H1 (cell line): ENCODE measurements around the gene DNAI1. TPM values are rescaled to one million over a fixed set of nuclear protein-coding genes. Genes with fewer than 3 reads are reported as not detected.

Experiments used
- CTCF ChIA-PET: fragments of 300-600 bp; sonication (Branson Sonifier 250); formaldehyde crosslinking; loops from one replicate; lab custom pipeline; 2021; ENCODE audit not compliant: partially characterized antibody; lab: Charles Lee
- POLR2A ChIA-PET: fragments of 300-600 bp; sonication (Branson Sonifier 250); formaldehyde crosslinking; loops from one replicate; lab custom pipeline; 2021; ENCODE audit warnings: inconsistent platforms; ENCODE audit not compliant: partially characterized antibody; lab: Charles Lee
- DNase-seq, 2 experiments: peaks; one replicate each; pipeline versions ENCODE4 v3.0.0 to v3.0.0-alpha.2; 2010 to 2022; ENCODE audit warnings: low spot score in 2 of 2, low read depth in 1 of 2, mixed read lengths in 1 of 2
- FAIRE-seq: peaks from 2 replicates; lab custom pipeline; 2011; peaks lifted over from hg19 to GRCh38; lab: Jason Lieb, UNC
- H2AFZ ChIP-seq: 2 replicates; pipeline ENCODE4 v1.8.1; 2012; ENCODE audit warnings: low read length, inconsistent platforms
- H2AK5ac ChIP-seq: 2 replicates; pipeline ENCODE4 v1.6.1; 2013; ENCODE audit warnings: low read depth, low read length
- H2BK120ac ChIP-seq: replicated peaks from 2 replicates; pipeline ENCODE3; 2013; ENCODE audit warnings: low read depth, low read length, inconsistent platforms
- H2BK12ac ChIP-seq: 2 replicates; pipeline ENCODE4 v1.6.1; 2013; ENCODE audit warnings: low read depth, low read length
- H2BK15ac ChIP-seq: 2 replicates; pipeline ENCODE4 v1.6.1; 2013; ENCODE audit warnings: low read length
- H2BK20ac ChIP-seq: 2 replicates; pipeline ENCODE4 v1.6.1; 2013; ENCODE audit warnings: low read length
- H2BK5ac ChIP-seq: 2 replicates; pipeline ENCODE4 v1.6.1; 2013; ENCODE audit warnings: low read depth, low read length
- H3K14ac ChIP-seq: 2 replicates; pipeline ENCODE4 v1.6.1; 2013; ENCODE audit warnings: inconsistent platforms; ENCODE audit not compliant: insufficient read length
- H3K18ac ChIP-seq: 2 replicates; pipeline ENCODE4 v1.6.1; 2013; ENCODE audit warnings: low read length; ENCODE audit errors: extremely low read depth
- H3K23ac ChIP-seq: 2 replicates; pipeline ENCODE4 v1.6.1; 2013; ENCODE audit warnings: inconsistent platforms; ENCODE audit not compliant: insufficient read length
- H3K23me2 ChIP-seq: 2 replicates; pipeline ENCODE4 v1.6.1; 2013; ENCODE audit warnings: low read depth, low read length
- H3K27ac ChIP-seq: 2 replicates; pipeline ENCODE4 v1.6.1; 2011; ENCODE audit warnings: low read depth, low read length, inconsistent platforms
- H3K27me3 ChIP-seq, 4 experiments: replicated peaks in 1 of 4; 1 replicate in 1 of 4; 2 replicates in 3 of 4; pipeline versions ENCODE4 v1.6.1 to v1.8.1; 2011 to 2013; ENCODE audit warnings: low read length in 3 of 4, mild to moderate bottlenecking in 3 of 4, inconsistent platforms in 2 of 4, mixed read lengths in 2 of 4, moderate library complexity in 1 of 4; ENCODE audit not compliant: control insufficient read depth in 3 of 4, insufficient read depth in 3 of 4; ENCODE audit errors: extremely low read depth in 1 of 4
- H3K36me3 ChIP-seq, 4 experiments: 2 replicates each; pipeline versions ENCODE4 v1.6.1 to v1.8.1; 2011 to 2013; ENCODE audit warnings: mild to moderate bottlenecking in 4 of 4, low read length in 3 of 4, moderate library complexity in 2 of 4, control low read depth in 1 of 4, inconsistent platforms in 1 of 4; ENCODE audit not compliant: insufficient read depth in 4 of 4, control insufficient read depth in 2 of 4
- H3K4ac ChIP-seq: replicated peaks from 2 replicates; pipeline ENCODE3; 2013; ENCODE audit warnings: low read length, low read depth, mixed read lengths, inconsistent platforms; ENCODE audit not compliant: insufficient read length
- H3K4me1 ChIP-seq, 4 experiments: replicated peaks in 1 of 4; 1 replicate in 1 of 4; 2 replicates in 3 of 4; pipeline versions ENCODE4 v1.6.1 to v1.8.1; 2011 to 2013; ENCODE audit warnings: low read length in 3 of 4, inconsistent platforms in 2 of 4, mixed read lengths in 1 of 4; ENCODE audit not compliant: insufficient read depth in 4 of 4, control insufficient read depth in 3 of 4
- H3K4me2 ChIP-seq, 2 experiments: 2 replicates each; pipeline versions ENCODE4 v1.6.1 to v1.8.1; 2011 to 2013; ENCODE audit warnings: low read depth in 2 of 2, low read length in 2 of 2, control low read depth in 1 of 2, inconsistent platforms in 1 of 2, mild to moderate bottlenecking in 1 of 2; ENCODE audit not compliant: insufficient read depth in 1 of 2
- H3K4me3 ChIP-seq, 4 experiments: fragments of 200-600, 300-600 bp in 1 of 4; sonication (generic), shearing (Covaris generic), sonication (Bioruptor Twin) in 1 of 4; 2 replicates each; pipeline versions ENCODE4 v1.5.1 to v1.8.1; 2011 to 2016; ENCODE audit warnings: low read length in 4 of 4, low read depth in 3 of 4, control low read depth in 2 of 4, inconsistent platforms in 2 of 4, mild to moderate bottlenecking in 2 of 4, mixed read lengths in 1 of 4, moderate library complexity in 1 of 4; ENCODE audit not compliant: insufficient read depth in 2 of 4; ENCODE audit errors: extremely low read depth in 1 of 4
- H3K56ac ChIP-seq: replicated peaks from 2 replicates; pipeline ENCODE3; 2013; ENCODE audit warnings: low read depth, mild to moderate bottlenecking, mixed read lengths, low read length, inconsistent platforms; ENCODE audit not compliant: insufficient read length
- H3K79me1 ChIP-seq: 2 replicates; pipeline ENCODE4 v1.6.1; 2013; ENCODE audit warnings: low read depth, low read length, control low read depth
- H3K79me2 ChIP-seq, 2 experiments: 2 replicates each; pipeline versions ENCODE4 v1.6.1 to v1.8.1; 2012 to 2013; ENCODE audit warnings: low read length in 2 of 2, mild to moderate bottlenecking in 2 of 2, inconsistent platforms in 1 of 2; ENCODE audit not compliant: insufficient read depth in 2 of 2, control insufficient read depth in 1 of 2
- H3K9ac ChIP-seq, 4 experiments: replicated peaks in 1 of 4; 1 replicate in 1 of 4; 2 replicates in 3 of 4; pipeline versions ENCODE4 v1.6.1 to v1.8.1; 2011 to 2013; ENCODE audit warnings: low read depth in 3 of 4, low read length in 3 of 4, control low read depth in 2 of 4, mild to moderate bottlenecking in 2 of 4, moderate library complexity in 2 of 4, inconsistent platforms in 1 of 4; ENCODE audit errors: extremely low read depth in 1 of 4
- H3K9me3 ChIP-seq, 2 experiments: 2 replicates each; pipeline versions ENCODE4 v1.6.1 to v1.8.1; 2012 to 2013; ENCODE audit warnings: mild to moderate bottlenecking in 2 of 2, moderate library complexity in 2 of 2, control low read depth in 1 of 2, inconsistent platforms in 1 of 2, low read depth in 1 of 2, low read length in 1 of 2, mixed read lengths in 1 of 2; ENCODE audit not compliant: insufficient read depth in 2 of 2
- H4K20me1 ChIP-seq, 2 experiments: replicated peaks in 1 of 2; 2 replicates each; pipeline versions ENCODE3 to v1.8.1; 2011 to 2013; ENCODE audit warnings: inconsistent platforms in 2 of 2, low read length in 2 of 2, mild to moderate bottlenecking in 1 of 2; ENCODE audit not compliant: insufficient read depth in 2 of 2, control insufficient read depth in 1 of 2
- H4K5ac ChIP-seq: 2 replicates; pipeline ENCODE4 v1.6.1; 2013; ENCODE audit warnings: low read length, low read depth, mixed read lengths, inconsistent platforms; ENCODE audit not compliant: insufficient read length
- H4K8ac ChIP-seq: 2 replicates; pipeline ENCODE4 v1.8.0; 2013; ENCODE audit warnings: mild to moderate bottlenecking, moderate library complexity, low read length, inconsistent platforms; ENCODE audit not compliant: insufficient read depth; ENCODE audit errors: extremely low read depth
- H4K91ac ChIP-seq: replicated peaks from 2 replicates; pipeline ENCODE3; 2013; ENCODE audit warnings: low read length, mixed read lengths, inconsistent platforms; ENCODE audit not compliant: insufficient read length
- CEBPB ChIP-seq: IDR thresholded peaks from 2 replicates; pipeline ENCODE4 v1.6.1; 2012; ENCODE audit warnings: low read depth, low read length
- CHD2 ChIP-seq: IDR thresholded peaks from 2 replicates; pipeline ENCODE4 v1.6.1; 2012; ENCODE audit warnings: low read length, improper control_type of control experiment
- CREB1 ChIP-seq: IDR thresholded peaks from 2 replicates; pipeline ENCODE4 v1.6.1; 2012; ENCODE audit warnings: inconsistent platforms
- GTF2F1 ChIP-seq: IDR thresholded peaks from 2 replicates; pipeline ENCODE4 v1.6.1; 2012; ENCODE audit warnings: low read depth, low read length, improper control_type of control experiment, borderline replicate concordance
- HDAC2 ChIP-seq, 2 experiments: fragments of 300-600 bp in 1 of 2; sonication (generic) in 1 of 2; IDR thresholded peaks; 2 replicates each; pipeline ENCODE4 v1.6.1; 2011 to 2012; ENCODE audit warnings: low read depth in 2 of 2, low read length in 2 of 2, mild to moderate bottlenecking in 2 of 2, moderate library complexity in 2 of 2, borderline replicate concordance in 1 of 2, inconsistent platforms in 1 of 2
- RFX5 ChIP-seq: IDR thresholded peaks from 2 replicates; pipeline ENCODE4 v1.6.1; 2011; ENCODE audit warnings: low read depth, low read length, improper control_type of control experiment, borderline replicate concordance
- RXRA ChIP-seq: IDR thresholded peaks from 2 replicates; pipeline ENCODE4 v1.6.1; 2011; ENCODE audit warnings: low read depth, mild to moderate bottlenecking, low read length, moderate library complexity; ENCODE audit not compliant: insufficient read depth
- SIN3A ChIP-seq, 2 experiments: IDR thresholded peaks in 1 of 2; conservative IDR thresholded peaks in 1 of 2; 2 replicates each; pipeline ENCODE4 v1.6.1; 2011 to 2012; ENCODE audit warnings: low read length in 2 of 2, improper control_type of control experiment in 1 of 2, low read depth in 1 of 2, mild to moderate bottlenecking in 1 of 2
- SRF ChIP-seq: IDR thresholded peaks from 2 replicates; pipeline ENCODE4 v1.6.1; 2011; ENCODE audit warnings: mild to moderate bottlenecking, low read depth, low read length, moderate library complexity
- TAF7 ChIP-seq: optimal IDR thresholded peaks from 2 replicates; pipeline ENCODE3; 2011; ENCODE audit warnings: low read depth, mild to moderate bottlenecking, inconsistent platforms, low read length, moderate library complexity, borderline replicate concordance
- TBP ChIP-seq: IDR thresholded peaks from 2 replicates; pipeline ENCODE4 v1.6.1; 2011; ENCODE audit warnings: low read depth, low read length, improper control_type of control experiment
- YY1 ChIP-seq: IDR thresholded peaks from 2 replicates; pipeline ENCODE4 v1.6.1; 2011; ENCODE audit warnings: low read depth, mild to moderate bottlenecking, low read length
- WGBS, 2 experiments: shearing (Covaris generic) in 1 of 2; methylation state at CpG; one replicate each; pipeline versions ENCODE4 v1.1.6 to v1.1.7; 2013 to 2015; ENCODE audit warnings: low lambda C conversion rate in 2 of 2, mixed read lengths in 2 of 2, inconsistent platforms in 1 of 2, low coverage in 1 of 2, missing lambda C conversion rate in 1 of 2; ENCODE audit not compliant: insufficient replicate concordance in 2 of 2, insufficient coverage in 1 of 2, insufficient read length in 1 of 2; ENCODE audit errors: extremely low coverage in 1 of 2, missing lambda C conversion rate in 1 of 2; 5-methylcytosine and 5-hydroxymethylcytosine counted together
- polyA plus RNA-seq, 7 experiments: library from polyadenylated mRNA; depleted of rRNA in 3 of 7; stranded (reverse) in 5 of 7; unstranded in 2 of 7; fragments of >200 nt in 5 of 7; fragments of 200-250 nt in 2 of 7; gene quantifications; 1 replicate in 5 of 7; 2 replicates in 1 of 7; 4 replicates in 1 of 7; pipeline versions ENCODE4 v1.2.1 to v1.2.3, GENCODE V29; 2011 to 2013; ENCODE audit warnings: missing spikeins in 2 of 7, mixed read lengths in 2 of 7
- total RNA-seq: library from RNA; stranded (reverse); fragmentation: NEBNext Ultra II Directional; extraction: Animal tissue kit (Norgen Biotek cat#: 25700); gene quantifications from 2 replicates; pipeline ENCODE4 v1.2.1, GENCODE V29; 2021
- TF ChIP-seq, protein P1 (sequence below): IDR thresholded peaks from 2 replicates; pipeline ENCODE4 v1.6.1; 2011; ENCODE audit warnings: low read length, improper control_type of control experiment

Gene DNAI1
- total and polyA plus RNA-seq, 2 of the 8 experiments (the other 6 are each of a cell fraction or from before 2014, with no cell fraction given), result 0.37 to 0.54 TPM

DNA sequence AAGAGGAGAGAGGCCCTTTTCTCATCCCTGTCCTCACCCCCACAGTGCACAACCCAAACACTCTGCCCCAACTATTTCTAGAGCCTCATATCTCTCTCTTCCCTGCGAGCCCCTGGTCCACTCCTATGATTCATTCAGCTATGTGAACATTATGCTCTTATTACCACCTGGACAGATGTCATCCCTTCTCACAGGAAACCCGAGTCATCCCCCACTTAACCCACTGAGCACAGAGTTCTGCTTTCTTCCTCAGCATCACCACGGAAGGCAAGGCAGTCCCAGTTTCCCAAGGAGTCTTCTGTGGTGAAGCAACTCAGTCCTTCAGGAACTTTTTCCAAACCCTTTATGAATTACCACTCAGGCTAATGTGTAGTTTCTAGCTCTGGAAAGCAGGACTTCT lies 1.3 kb downstream of the DNAI1 start:
- Histone ChIP-seq H3K23me2 (peaks cover 17% of the 10 kb centered on the region), H3K9me3 (no peaks in the 10 kb centered on the region), H2AK5ac (no peak overlapping the region), H2BK120ac (no peak overlapping the region), H4K5ac (no peak overlapping the region), H3K14ac (no peak overlapping the region), H3K9ac (no peak overlapping the region), H2BK12ac (no peak overlapping the region), H3K27ac (no peak overlapping the region), H3K56ac (no peak overlapping the region), H3K23ac (no peak overlapping the region), H3K79me1 (no peaks in the 10 kb centered on the region), H2BK5ac (no peak overlapping the region), H3K79me2 (no peaks in the 10 kb centered on the region), H2BK20ac (no peak overlapping the region), H3K4ac (no peak overlapping the region), H4K91ac (no peak overlapping the region), H2AFZ (no peak overlapping the region), H2BK15ac (no peak overlapping the region), H4K20me1 (peaks cover under 1 to 2% of the 10 kb centered on the region in 2 experiments), H4K8ac (no peak overlapping the region), H3K4me2 (no peak overlapping the region; a peak in 1 of 4 replicates), H3K18ac (no peak overlapping the region), H3K36me3 (no peaks in the 10 kb centered on the region), H3K4me1 (peaks cover 0 to 12% (median 6%) of the 10 kb centered on the region in 4 experiments; a peak in 6 of 7 replicates), H3K4me3 (no peak overlapping the region), H3K27me3 (peaks cover 0 to 12% (median 7%) of the 10 kb centered on the region in 4 experiments; a peak in 4 of 7 replicates)
- DNase-seq (no peak), FAIRE-seq (no peak)
- no peak for TF ChIP-seq TAF7
- TF ChIP-seq SRF, result no peak
- TF ChIP-seq, protein P1, sequence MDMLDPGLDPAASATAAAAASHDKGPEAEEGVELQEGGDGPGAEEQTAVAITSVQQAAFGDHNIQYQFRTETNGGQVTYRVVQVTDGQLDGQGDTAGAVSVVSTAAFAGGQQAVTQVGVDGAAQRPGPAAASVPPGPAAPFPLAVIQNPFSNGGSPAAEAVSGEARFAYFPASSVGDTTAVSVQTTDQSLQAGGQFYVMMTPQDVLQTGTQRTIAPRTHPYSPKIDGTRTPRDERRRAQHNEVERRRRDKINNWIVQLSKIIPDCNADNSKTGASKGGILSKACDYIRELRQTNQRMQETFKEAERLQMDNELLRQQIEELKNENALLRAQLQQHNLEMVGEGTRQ, result no peak
- TF ChIP-seq SIN3A (conservative IDR thresholded peaks at IDR 0.05 in 1 of 2, IDR thresholded peaks at IDR 0.05 in 1 of 2; ENCODE audit: low read depth in 1 of 2, low read length in 2 of 2), result no peak
- no peak for TF ChIP-seq CHD2
- no peak for TF ChIP-seq TBP
- no peak for TF ChIP-seq YY1
- TF ChIP-seq CREB1, result no peak
- TF ChIP-seq RXRA, result no peak
- TF ChIP-seq HDAC2 (IDR thresholded peaks at IDR 0.05; ENCODE audit: borderline replicate concordance in 1 of 2, low read depth in 2 of 2, low read length in 2 of 2), result no peak
- TF ChIP-seq RFX5, result no peak
- no peak for TF ChIP-seq CEBPB
- TF ChIP-seq GTF2F1, result no peak
- CTCF ChIA-PET, result interaction anchor here (0.6 to 13.0 kb wide), 5 partner anchors 21 to 87 kb away, joined by 3 to 73 read pairs (median 3); no protein-coding TSS in a partner anchor
- 96% methylated on average over 3 of the region's 3 CpGs; no CpG with 5 or more reads in 1 of the 2 experiments for WGBS, 2 experiments
- POLR2A ChIA-PET, result no interaction called here
